HepG2 (cell line): ENCODE results near the gene RPL4. TPM values are rescaled to one million over a fixed set of nuclear protein-coding genes. Genes with fewer than 3 reads are reported as not detected.

Experiments
- ARID2 ChIP-seq: sonication (generic); formaldehyde crosslinking; IDR thresholded peaks from 2 replicates; pipeline ENCODE4 v1.8.1; 2022; ENCODE audit warnings: mild to moderate bottlenecking, missing genetic modification reagents, borderline replicate concordance
- HNRNPK ChIP-seq: fragments of 200-400 bp; formaldehyde crosslinking; IDR thresholded peaks from 2 replicates; pipeline ENCODE4 v1.6.1; 2018; ENCODE audit warnings: low read length, low read depth, moderate library complexity, mild to moderate bottlenecking; ENCODE audit not compliant: poor library complexity, severe bottlenecking
- IRF2 ChIP-seq: IDR thresholded peaks from 2 replicates; pipeline ENCODE4 v1.6.1; 2018; ENCODE audit warnings: missing genetic modification reagents, missing compliant biosample characterization
- KLF15 ChIP-seq: sonication (generic); formaldehyde crosslinking; IDR thresholded peaks from 2 replicates; pipeline ENCODE4 v1.8.1; 2023; ENCODE audit warnings: borderline replicate concordance, mild to moderate bottlenecking, inconsistent platforms, missing genetic modification reagents, mixed read lengths
- MED1 ChIP-seq: sonication (generic); formaldehyde crosslinking; IDR thresholded peaks from 2 replicates; pipeline ENCODE4 v1.4.0; 2020; ENCODE audit warnings: missing genetic modification reagents
- NFYC ChIP-seq: IDR thresholded peaks from 2 replicates; pipeline ENCODE4 v1.6.1; 2016; ENCODE audit warnings: missing genetic modification reagents, missing compliant biosample characterization
- PHF20 ChIP-seq: sonication (generic); formaldehyde crosslinking; IDR thresholded peaks from 2 replicates; pipeline ENCODE4 v1.5.0; 2020; ENCODE audit warnings: mild to moderate bottlenecking, missing genetic modification reagents
- RFX3 ChIP-seq: IDR thresholded peaks from 2 replicates; pipeline ENCODE4 v1.6.1; 2016; ENCODE audit warnings: missing biosample characterization, missing genetic modification reagents
- SMAD9 ChIP-seq: sonication (generic); formaldehyde crosslinking; IDR thresholded peaks from 2 replicates; pipeline ENCODE4 v1.5.1; 2020; ENCODE audit warnings: mild to moderate bottlenecking, missing genetic modification reagents
- TRIM24 ChIP-seq: sonication (generic); formaldehyde crosslinking; IDR thresholded peaks from 2 replicates; pipeline ENCODE4 v1.8.0; 2022; ENCODE audit warnings: mild to moderate bottlenecking, missing genetic modification reagents
- ZNF367 ChIP-seq: sonication (generic); formaldehyde crosslinking; IDR thresholded peaks from 2 replicates; pipeline ENCODE4 v1.4.0; 2020; ENCODE audit warnings: missing genetic modification reagents, borderline replicate concordance
- ZNF761 ChIP-seq: sonication (generic); formaldehyde crosslinking; conservative IDR thresholded peaks from 2 replicates; pipeline ENCODE4 v1.4.0; 2020; ENCODE audit warnings: mild to moderate bottlenecking, missing genetic modification reagents
- ZSCAN20 ChIP-seq: sonication (generic); formaldehyde crosslinking; IDR thresholded peaks from 2 replicates; pipeline ENCODE4 v1.4.0; 2020; ENCODE audit warnings: missing genetic modification reagents, mild to moderate bottlenecking, borderline replicate concordance
- polyA plus RNA-seq, 8 experiments: library from polyadenylated mRNA; depleted of rRNA in 3 of 8; stranded (reverse) in 7 of 8; unstranded in 1 of 8; fragments of >200 nt; fragmentation: Illumina TruSeq in 4 of 8; extraction: Trizol in 4 of 8; gene quantifications; 2 replicates each; pipeline versions ENCODE4 v1.2.1 to v1.2.3, GENCODE V29; 2011 to 2016; ENCODE audit warnings: low read depth in 4 of 8, missing spikeins in 1 of 8, mixed read lengths in 1 of 8; ENCODE audit not compliant: insufficient read depth in 1 of 8
- total RNA-seq, 5 experiments: library from RNA; depleted of rRNA; stranded (reverse); fragments of >200 nt; fragmentation: Illumina TruSeq; extraction: Trizol; gene quantifications; 2 replicates each; pipeline ENCODE4 v1.2.3, GENCODE V29; 2016; ENCODE audit warnings: low read depth in 1 of 5
- TF ChIP-seq, protein P1 (sequence below): sonication (generic); formaldehyde crosslinking; IDR thresholded peaks from 2 replicates; pipeline ENCODE4 v1.9.0; 2021; ENCODE audit warnings: missing genetic modification reagents, borderline replicate concordance
- TF ChIP-seq, protein P2 (sequence below): IDR thresholded peaks from 2 replicates; pipeline ENCODE4 v1.6.1; 2016; ENCODE audit warnings: low read depth, control low read depth
- TF ChIP-seq, protein P3 (sequence below): sonication (generic); formaldehyde crosslinking; IDR thresholded peaks from 2 replicates; pipeline ENCODE4 v1.9.0; 2022; ENCODE audit warnings: missing genetic modification reagents, mild to moderate bottlenecking, borderline replicate concordance
- TF ChIP-seq, protein P4 (sequence below): sonication (generic); formaldehyde crosslinking; IDR thresholded peaks from 2 replicates; pipeline ENCODE4 v1.4.0; 2020; ENCODE audit warnings: missing genetic modification reagents, borderline replicate concordance
- TF ChIP-seq, protein P5 (sequence below): sonication (generic); formaldehyde crosslinking; IDR thresholded peaks from 2 replicates; pipeline ENCODE4 v1.8.1; 2023; ENCODE audit warnings: mild to moderate bottlenecking, inconsistent platforms, moderate library complexity, missing genetic modification reagents, borderline replicate concordance

RPL4 gene
- total and polyA plus RNA-seq, 2 of the 13 experiments (the other 11 are each of a cell fraction or from before 2014, with no cell fraction given), result 3,630 to 3,960 TPM

DNA sequence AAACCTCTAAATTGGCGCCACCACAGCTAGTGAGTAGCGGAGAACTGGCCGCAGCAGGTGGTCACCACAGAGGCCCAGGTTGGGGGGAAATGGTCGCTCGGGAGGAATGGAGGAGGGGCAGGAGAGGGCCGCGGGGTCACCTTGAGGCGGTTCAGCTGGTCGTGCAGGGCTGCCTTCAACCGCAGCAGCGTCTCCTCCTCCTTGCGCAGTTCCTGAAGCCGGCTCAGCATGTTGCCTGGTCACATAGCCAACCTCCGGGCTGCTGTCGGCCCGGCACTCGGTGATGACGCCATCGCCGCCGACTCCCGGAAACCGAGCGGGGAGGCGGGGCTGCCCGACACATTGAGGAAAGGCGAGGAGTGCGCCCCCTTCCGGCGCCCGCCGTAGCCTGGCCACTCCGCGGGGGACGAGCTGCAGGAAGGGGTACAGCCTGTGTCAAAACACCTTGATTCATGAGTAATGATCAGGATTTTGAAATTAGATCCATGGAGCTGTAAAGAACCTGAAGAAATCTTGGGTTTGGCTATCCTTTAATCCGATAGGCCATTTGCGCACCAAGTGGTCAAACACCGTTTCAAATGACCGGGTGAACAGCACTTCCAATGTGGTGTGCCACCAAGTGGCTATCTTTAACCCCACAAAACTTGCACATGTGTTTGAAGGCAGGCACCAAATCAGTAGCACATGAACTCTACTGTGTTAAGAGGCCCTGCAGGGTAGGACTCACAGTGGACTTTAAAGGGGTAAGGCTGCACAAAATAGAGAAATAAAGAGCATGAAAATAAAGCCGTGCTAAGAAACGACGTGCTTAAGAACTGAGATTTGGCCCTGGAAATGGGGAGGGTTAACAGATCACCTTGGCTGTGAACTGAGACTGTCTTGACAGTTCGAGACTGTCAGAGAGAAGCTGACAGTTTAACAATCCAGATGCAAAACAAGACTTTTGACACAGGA lies 6.9 kb downstream of the RPL4 start, which contains the start of gene SNAPC5 (continued):
- TF ChIP-seq, protein P1, sequence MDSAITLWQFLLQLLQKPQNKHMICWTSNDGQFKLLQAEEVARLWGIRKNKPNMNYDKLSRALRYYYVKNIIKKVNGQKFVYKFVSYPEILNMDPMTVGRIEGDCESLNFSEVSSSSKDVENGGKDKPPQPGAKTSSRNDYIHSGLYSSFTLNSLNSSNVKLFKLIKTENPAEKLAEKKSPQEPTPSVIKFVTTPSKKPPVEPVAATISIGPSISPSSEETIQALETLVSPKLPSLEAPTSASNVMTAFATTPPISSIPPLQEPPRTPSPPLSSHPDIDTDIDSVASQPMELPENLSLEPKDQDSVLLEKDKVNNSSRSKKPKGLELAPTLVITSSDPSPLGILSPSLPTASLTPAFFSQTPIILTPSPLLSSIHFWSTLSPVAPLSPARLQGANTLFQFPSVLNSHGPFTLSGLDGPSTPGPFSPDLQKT (CRISPR knock-in tag), result no peak
- no peak for TF ChIP-seq ZNF367 (CRISPR knock-in tag)
- TF ChIP-seq, protein P2, sequence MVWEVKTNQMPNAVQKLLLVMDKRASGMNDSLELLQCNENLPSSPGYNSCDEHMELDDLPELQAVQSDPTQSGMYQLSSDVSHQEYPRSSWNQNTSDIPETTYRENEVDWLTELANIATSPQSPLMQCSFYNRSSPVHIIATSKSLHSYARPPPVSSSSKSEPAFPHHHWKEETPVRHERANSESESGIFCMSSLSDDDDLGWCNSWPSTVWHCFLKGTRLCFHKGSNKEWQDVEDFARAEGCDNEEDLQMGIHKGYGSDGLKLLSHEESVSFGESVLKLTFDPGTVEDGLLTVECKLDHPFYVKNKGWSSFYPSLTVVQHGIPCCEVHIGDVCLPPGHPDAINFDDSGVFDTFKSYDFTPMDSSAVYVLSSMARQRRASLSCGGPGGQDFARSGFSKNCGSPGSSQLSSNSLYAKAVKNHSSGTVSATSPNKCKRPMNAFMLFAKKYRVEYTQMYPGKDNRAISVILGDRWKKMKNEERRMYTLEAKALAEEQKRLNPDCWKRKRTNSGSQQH (CRISPR knock-in tag), result no peak; the same call in 1 of the 2 replicates
- peak; percentile 98 for TF ChIP-seq PHF20 (CRISPR knock-in tag)
- TF ChIP-seq, protein P3, sequence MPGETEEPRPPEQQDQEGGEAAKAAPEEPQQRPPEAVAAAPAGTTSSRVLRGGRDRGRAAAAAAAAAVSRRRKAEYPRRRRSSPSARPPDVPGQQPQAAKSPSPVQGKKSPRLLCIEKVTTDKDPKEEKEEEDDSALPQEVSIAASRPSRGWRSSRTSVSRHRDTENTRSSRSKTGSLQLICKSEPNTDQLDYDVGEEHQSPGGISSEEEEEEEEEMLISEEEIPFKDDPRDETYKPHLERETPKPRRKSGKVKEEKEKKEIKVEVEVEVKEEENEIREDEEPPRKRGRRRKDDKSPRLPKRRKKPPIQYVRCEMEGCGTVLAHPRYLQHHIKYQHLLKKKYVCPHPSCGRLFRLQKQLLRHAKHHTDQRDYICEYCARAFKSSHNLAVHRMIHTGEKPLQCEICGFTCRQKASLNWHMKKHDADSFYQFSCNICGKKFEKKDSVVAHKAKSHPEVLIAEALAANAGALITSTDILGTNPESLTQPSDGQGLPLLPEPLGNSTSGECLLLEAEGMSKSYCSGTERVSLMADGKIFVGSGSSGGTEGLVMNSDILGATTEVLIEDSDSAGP, result peak; percentile 90
- no peak for TF ChIP-seq ZSCAN20 (CRISPR knock-in tag)
- TF ChIP-seq KLF15 (CRISPR knock-in tag), result peak; percentile 26; the same call in 1 of the 2 replicates
- TF ChIP-seq TRIM24, result no peak
- peak; percentile 89 for TF ChIP-seq IRF2
- 0 out of 2 replicates have a peak, but pooled peaks have one; percentile 42 for TF ChIP-seq MED1 (CRISPR knock-in tag)
- no peak for TF ChIP-seq ARID2 (CRISPR knock-in tag)
- TF ChIP-seq, protein P4, sequence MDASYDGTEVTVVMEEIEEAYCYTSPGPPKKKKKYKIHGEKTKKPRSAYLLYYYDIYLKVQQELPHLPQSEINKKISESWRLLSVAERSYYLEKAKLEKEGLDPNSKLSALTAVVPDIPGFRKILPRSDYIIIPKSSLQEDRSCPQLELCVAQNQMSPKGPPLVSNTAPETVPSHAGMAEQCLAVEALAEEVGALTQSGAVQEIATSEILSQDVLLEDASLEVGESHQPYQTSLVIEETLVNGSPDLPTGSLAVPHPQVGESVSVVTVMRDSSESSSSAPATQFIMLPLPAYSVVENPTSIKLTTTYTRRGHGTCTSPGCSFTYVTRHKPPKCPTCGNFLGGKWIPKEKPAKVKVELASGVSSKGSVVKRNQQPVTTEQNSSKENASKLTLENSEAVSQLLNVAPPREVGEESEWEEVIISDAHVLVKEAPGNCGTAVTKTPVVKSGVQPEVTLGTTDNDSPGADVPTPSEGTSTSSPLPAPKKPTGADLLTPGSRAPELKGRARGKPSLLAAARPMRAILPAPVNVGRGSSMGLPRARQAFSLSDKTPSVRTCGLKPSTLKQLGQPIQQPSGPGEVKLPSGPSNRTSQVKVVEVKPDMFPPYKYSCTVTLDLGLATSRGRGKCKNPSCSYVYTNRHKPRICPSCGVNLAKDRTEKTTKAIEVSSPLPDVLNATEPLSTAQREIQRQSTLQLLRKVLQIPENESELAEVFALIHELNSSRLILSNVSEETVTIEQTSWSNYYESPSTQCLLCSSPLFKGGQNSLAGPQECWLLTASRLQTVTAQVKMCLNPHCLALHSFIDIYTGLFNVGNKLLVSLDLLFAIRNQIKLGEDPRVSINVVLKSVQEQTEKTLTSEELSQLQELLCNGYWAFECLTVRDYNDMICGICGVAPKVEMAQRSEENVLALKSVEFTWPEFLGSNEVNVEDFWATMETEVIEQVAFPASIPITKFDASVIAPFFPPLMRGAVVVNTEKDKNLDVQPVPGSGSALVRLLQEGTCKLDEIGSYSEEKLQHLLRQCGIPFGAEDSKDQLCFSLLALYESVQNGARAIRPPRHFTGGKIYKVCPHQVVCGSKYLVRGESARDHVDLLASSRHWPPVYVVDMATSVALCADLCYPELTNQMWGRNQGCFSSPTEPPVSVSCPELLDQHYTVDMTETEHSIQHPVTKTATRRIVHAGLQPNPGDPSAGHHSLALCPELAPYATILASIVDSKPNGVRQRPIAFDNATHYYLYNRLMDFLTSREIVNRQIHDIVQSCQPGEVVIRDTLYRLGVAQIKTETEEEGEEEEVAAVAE (CRISPR knock-in tag), result peak; percentile 70; the same call in 1 of the 2 replicates
- TF ChIP-seq NFYC (CRISPR knock-in tag), result peak; percentile 47
- TF ChIP-seq ZNF761 (CRISPR knock-in tag), result no peak
- no peak for TF ChIP-seq SMAD9 (CRISPR knock-in tag)
- TF ChIP-seq, protein P5, sequence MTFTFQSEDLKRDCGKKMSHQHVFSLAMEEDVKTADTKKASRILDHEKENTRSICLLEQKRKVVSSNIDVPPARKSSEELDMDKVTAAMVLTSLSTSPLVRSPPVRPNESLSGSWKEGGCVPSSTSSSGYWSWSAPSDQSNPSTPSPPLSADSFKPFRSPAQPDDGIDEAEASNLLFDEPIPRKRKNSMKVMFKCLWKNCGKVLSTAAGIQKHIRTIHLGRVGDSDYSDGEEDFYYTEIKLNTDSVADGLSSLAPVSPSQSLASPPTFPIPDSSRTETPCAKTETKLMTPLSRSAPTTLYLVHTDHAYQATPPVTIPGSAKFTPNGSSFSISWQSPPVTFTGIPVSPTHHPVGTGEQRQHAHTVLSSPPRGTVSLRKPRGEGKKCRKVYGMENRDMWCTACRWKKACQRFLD (CRISPR knock-in tag), result no peak
- no peak for TF ChIP-seq RFX3
- TF ChIP-seq HNRNPK, result peak; percentile 77
